LNCaP clone FGC (cell line): Measurements from ENCODE around the gene ARRDC3.

Experiments used
- DNase-seq: peaks from one replicate; pipeline ENCODE4 v3.0.0-alpha.2; 2011; ENCODE audit warnings: low read depth
- H3K4me3 ChIP-seq: 2 replicates; pipeline ENCODE4 v1.5.1; 2011; ENCODE audit warnings: mild to moderate bottlenecking, low read depth, low read length, control low read depth
- CTCF ChIP-seq: IDR thresholded peaks from 2 replicates; pipeline ENCODE4 v1.5.1; 2012; ENCODE audit warnings: mild to moderate bottlenecking; ENCODE audit not compliant: control insufficient read depth, insufficient read depth; ENCODE audit errors: extremely low read depth

ARRDC3 gene

GRCh38 chr5:91369480-91369879, 13.6 kb downstream of the ARRDC3 start:
- no peak for TF ChIP-seq CTCF
- H3K4me3 ChIP-seq, result no peak overlapping the region

DNA sequence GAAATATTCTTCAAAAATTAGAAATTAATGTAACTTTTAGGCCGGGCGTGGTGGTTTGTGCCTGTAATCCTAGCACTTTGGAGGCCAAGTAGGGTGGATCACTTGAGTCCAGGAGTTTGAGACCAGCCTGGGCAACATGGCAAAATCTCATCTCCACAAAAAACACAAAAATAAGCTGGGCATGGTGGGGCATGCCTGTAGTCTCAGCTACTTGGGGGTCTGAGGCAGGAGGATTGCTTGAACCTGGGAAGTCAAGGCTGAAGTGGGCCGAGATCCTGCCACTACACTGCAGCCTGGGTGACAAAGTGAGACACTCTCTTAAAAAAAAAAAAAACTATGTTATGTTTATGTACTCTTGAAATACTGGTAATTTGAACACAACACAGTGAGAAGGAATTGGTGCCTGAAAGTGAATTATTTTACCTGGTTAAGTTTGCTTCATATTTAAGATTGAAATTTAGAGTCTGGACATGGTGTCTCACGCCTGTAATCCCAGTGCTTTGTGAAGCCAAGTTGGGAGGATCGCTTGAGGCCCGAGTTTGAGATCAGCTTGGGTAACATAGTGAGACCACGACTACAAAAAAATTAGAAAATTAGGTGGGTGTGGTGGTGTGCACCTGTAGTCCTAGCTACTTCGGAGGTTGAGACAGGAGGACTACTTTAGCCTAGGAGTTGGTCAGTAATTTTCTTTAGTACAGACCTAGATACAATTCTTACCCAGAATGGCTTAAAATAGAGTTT, 15.0 kb downstream of the ARRDC3 start:
- TF ChIP-seq CTCF, result no peak
- no peak for DNase-seq
- H3K4me3 ChIP-seq, result no peak overlapping the region

More at GRCh38 chr5:91369480-91369879, 13.6 kb downstream of the ARRDC3 start:
- DNase-seq, result no peak

DNA sequence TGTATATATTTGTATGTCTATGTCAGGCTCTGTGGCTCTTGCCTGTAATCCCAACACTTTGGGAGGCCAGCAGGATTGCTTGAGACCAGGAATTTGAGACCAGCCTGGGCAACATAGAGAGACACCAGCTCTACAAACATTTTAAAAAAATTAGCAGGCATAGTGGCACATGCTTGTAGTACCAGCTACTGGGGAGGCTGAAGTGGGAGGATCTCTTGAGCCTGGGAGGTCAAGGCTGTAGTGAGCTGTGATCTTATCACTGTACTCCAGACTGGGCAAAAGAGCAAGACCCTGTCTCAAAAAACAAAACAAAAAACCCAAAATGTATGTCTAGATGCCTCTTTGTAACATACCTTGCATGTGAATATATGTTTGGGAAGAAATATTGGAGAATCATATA, 15.8 kb downstream of the ARRDC3 start:
- no peak for DNase-seq
- TF ChIP-seq CTCF, result no peak
- no peak overlapping the region for H3K4me3 ChIP-seq

DNA sequence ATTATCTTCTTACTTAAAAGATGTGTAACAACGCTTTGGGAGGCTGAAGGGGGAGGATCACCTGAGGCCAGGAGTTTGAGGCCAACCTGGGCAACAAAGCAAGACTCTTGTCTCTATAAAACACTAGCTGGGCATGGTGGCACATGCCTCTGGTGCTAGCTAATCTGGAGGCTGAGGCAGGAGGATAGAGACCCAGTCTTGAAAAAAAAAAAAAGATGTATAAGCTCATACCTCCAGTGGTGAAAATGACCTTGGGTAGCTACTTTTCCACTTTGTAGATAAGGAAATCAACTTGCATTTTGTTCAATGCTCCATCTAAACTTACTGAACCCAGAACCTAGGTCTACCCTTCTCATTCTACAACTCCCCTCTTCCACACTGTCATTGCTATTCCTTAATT, 16.6 kb downstream of the ARRDC3 start:
- no peak overlapping the region for H3K4me3 ChIP-seq
- TF ChIP-seq CTCF, result no peak
- DNase-seq, result no peak

- no peak for DNase-seq
- no peak overlapping the region for H3K4me3 ChIP-seq
- no peak for TF ChIP-seq CTCF
Observed at GRCh38 chr5:91365498-91365897, 17.6 kb downstream of the ARRDC3 start.

GRCh38 chr5:91362935-91363334, 20.2 kb downstream of the ARRDC3 start:
- no peak overlapping the region for H3K4me3 ChIP-seq
- DNase-seq, result no peak
- TF ChIP-seq CTCF, result no peak

- no peak for TF ChIP-seq CTCF
- no peak overlapping the region for H3K4me3 ChIP-seq
- no peak for DNase-seq
Observed at GRCh38 chr5:91361790-91362189, 21.3 kb downstream of the ARRDC3 start.
